H1 (cell line): Measurements from ENCODE around the gene THRB. TPM values are rescaled to one million over a fixed set of nuclear protein-coding genes. Genes with fewer than 3 reads are reported as not detected.

ENCODE experiments used
- CTCF ChIA-PET: fragments of 300-600 bp; sonication (Branson Sonifier 250); formaldehyde crosslinking; loops from one replicate; lab custom pipeline; 2021; ENCODE audit not compliant: partially characterized antibody; lab: Charles Lee
- POLR2A ChIA-PET: fragments of 300-600 bp; sonication (Branson Sonifier 250); formaldehyde crosslinking; loops from one replicate; lab custom pipeline; 2021; ENCODE audit warnings: inconsistent platforms; ENCODE audit not compliant: partially characterized antibody; lab: Charles Lee
- DNase-seq, 2 experiments: peaks; one replicate each; pipeline versions ENCODE4 v3.0.0 to v3.0.0-alpha.2; 2010 to 2022; ENCODE audit warnings: low spot score in 2 of 2, low read depth in 1 of 2, mixed read lengths in 1 of 2
- FAIRE-seq: peaks from 2 replicates; lab custom pipeline; 2011; peaks lifted over from hg19 to GRCh38; lab: Jason Lieb, UNC
- H2AFZ ChIP-seq: 2 replicates; pipeline ENCODE4 v1.8.1; 2012; ENCODE audit warnings: low read length, inconsistent platforms
- H2AK5ac ChIP-seq: 2 replicates; pipeline ENCODE4 v1.6.1; 2013; ENCODE audit warnings: low read depth, low read length
- H2BK120ac ChIP-seq: replicated peaks from 2 replicates; pipeline ENCODE3; 2013; ENCODE audit warnings: low read depth, low read length, inconsistent platforms
- H2BK12ac ChIP-seq: 2 replicates; pipeline ENCODE4 v1.6.1; 2013; ENCODE audit warnings: low read depth, low read length
- H2BK15ac ChIP-seq: 2 replicates; pipeline ENCODE4 v1.6.1; 2013; ENCODE audit warnings: low read length
- H2BK20ac ChIP-seq: 2 replicates; pipeline ENCODE4 v1.6.1; 2013; ENCODE audit warnings: low read length
- H2BK5ac ChIP-seq: 2 replicates; pipeline ENCODE4 v1.6.1; 2013; ENCODE audit warnings: low read depth, low read length
- H3K14ac ChIP-seq: 2 replicates; pipeline ENCODE4 v1.6.1; 2013; ENCODE audit warnings: inconsistent platforms; ENCODE audit not compliant: insufficient read length
- H3K18ac ChIP-seq: 2 replicates; pipeline ENCODE4 v1.6.1; 2013; ENCODE audit warnings: low read length; ENCODE audit errors: extremely low read depth
- H3K23ac ChIP-seq: 2 replicates; pipeline ENCODE4 v1.6.1; 2013; ENCODE audit warnings: inconsistent platforms; ENCODE audit not compliant: insufficient read length
- H3K23me2 ChIP-seq: 2 replicates; pipeline ENCODE4 v1.6.1; 2013; ENCODE audit warnings: low read depth, low read length
- H3K27ac ChIP-seq: 2 replicates; pipeline ENCODE4 v1.6.1; 2011; ENCODE audit warnings: low read depth, low read length, inconsistent platforms
- H3K27me3 ChIP-seq, 4 experiments: replicated peaks in 1 of 4; 1 replicate in 1 of 4; 2 replicates in 3 of 4; pipeline versions ENCODE4 v1.6.1 to v1.8.1; 2011 to 2013; ENCODE audit warnings: low read length in 3 of 4, mild to moderate bottlenecking in 3 of 4, inconsistent platforms in 2 of 4, mixed read lengths in 2 of 4, moderate library complexity in 1 of 4; ENCODE audit not compliant: control insufficient read depth in 3 of 4, insufficient read depth in 3 of 4; ENCODE audit errors: extremely low read depth in 1 of 4
- H3K36me3 ChIP-seq, 4 experiments: 2 replicates each; pipeline versions ENCODE4 v1.6.1 to v1.8.1; 2011 to 2013; ENCODE audit warnings: mild to moderate bottlenecking in 4 of 4, low read length in 3 of 4, moderate library complexity in 2 of 4, control low read depth in 1 of 4, inconsistent platforms in 1 of 4; ENCODE audit not compliant: insufficient read depth in 4 of 4, control insufficient read depth in 2 of 4
- H3K4ac ChIP-seq: replicated peaks from 2 replicates; pipeline ENCODE3; 2013; ENCODE audit warnings: low read length, low read depth, mixed read lengths, inconsistent platforms; ENCODE audit not compliant: insufficient read length
- H3K4me1 ChIP-seq, 4 experiments: replicated peaks in 1 of 4; 1 replicate in 1 of 4; 2 replicates in 3 of 4; pipeline versions ENCODE4 v1.6.1 to v1.8.1; 2011 to 2013; ENCODE audit warnings: low read length in 3 of 4, inconsistent platforms in 2 of 4, mixed read lengths in 1 of 4; ENCODE audit not compliant: insufficient read depth in 4 of 4, control insufficient read depth in 3 of 4
- H3K4me2 ChIP-seq, 2 experiments: 2 replicates each; pipeline versions ENCODE4 v1.6.1 to v1.8.1; 2011 to 2013; ENCODE audit warnings: low read depth in 2 of 2, low read length in 2 of 2, control low read depth in 1 of 2, inconsistent platforms in 1 of 2, mild to moderate bottlenecking in 1 of 2; ENCODE audit not compliant: insufficient read depth in 1 of 2
- H3K4me3 ChIP-seq, 4 experiments: fragments of 200-600, 300-600 bp in 1 of 4; sonication (generic), shearing (Covaris generic), sonication (Bioruptor Twin) in 1 of 4; 2 replicates each; pipeline versions ENCODE4 v1.5.1 to v1.8.1; 2011 to 2016; ENCODE audit warnings: low read length in 4 of 4, low read depth in 3 of 4, control low read depth in 2 of 4, inconsistent platforms in 2 of 4, mild to moderate bottlenecking in 2 of 4, mixed read lengths in 1 of 4, moderate library complexity in 1 of 4; ENCODE audit not compliant: insufficient read depth in 2 of 4; ENCODE audit errors: extremely low read depth in 1 of 4
- H3K56ac ChIP-seq: replicated peaks from 2 replicates; pipeline ENCODE3; 2013; ENCODE audit warnings: low read depth, mild to moderate bottlenecking, mixed read lengths, low read length, inconsistent platforms; ENCODE audit not compliant: insufficient read length
- H3K79me1 ChIP-seq: 2 replicates; pipeline ENCODE4 v1.6.1; 2013; ENCODE audit warnings: low read depth, low read length, control low read depth
- H3K79me2 ChIP-seq, 2 experiments: 2 replicates each; pipeline versions ENCODE4 v1.6.1 to v1.8.1; 2012 to 2013; ENCODE audit warnings: low read length in 2 of 2, mild to moderate bottlenecking in 2 of 2, inconsistent platforms in 1 of 2; ENCODE audit not compliant: insufficient read depth in 2 of 2, control insufficient read depth in 1 of 2
- H3K9ac ChIP-seq, 4 experiments: replicated peaks in 1 of 4; 1 replicate in 1 of 4; 2 replicates in 3 of 4; pipeline versions ENCODE4 v1.6.1 to v1.8.1; 2011 to 2013; ENCODE audit warnings: low read depth in 3 of 4, low read length in 3 of 4, control low read depth in 2 of 4, mild to moderate bottlenecking in 2 of 4, moderate library complexity in 2 of 4, inconsistent platforms in 1 of 4; ENCODE audit errors: extremely low read depth in 1 of 4
- H3K9me3 ChIP-seq, 2 experiments: 2 replicates each; pipeline versions ENCODE4 v1.6.1 to v1.8.1; 2012 to 2013; ENCODE audit warnings: mild to moderate bottlenecking in 2 of 2, moderate library complexity in 2 of 2, control low read depth in 1 of 2, inconsistent platforms in 1 of 2, low read depth in 1 of 2, low read length in 1 of 2, mixed read lengths in 1 of 2; ENCODE audit not compliant: insufficient read depth in 2 of 2
- H4K20me1 ChIP-seq, 2 experiments: replicated peaks in 1 of 2; 2 replicates each; pipeline versions ENCODE3 to v1.8.1; 2011 to 2013; ENCODE audit warnings: inconsistent platforms in 2 of 2, low read length in 2 of 2, mild to moderate bottlenecking in 1 of 2; ENCODE audit not compliant: insufficient read depth in 2 of 2, control insufficient read depth in 1 of 2
- H4K5ac ChIP-seq: 2 replicates; pipeline ENCODE4 v1.6.1; 2013; ENCODE audit warnings: low read length, low read depth, mixed read lengths, inconsistent platforms; ENCODE audit not compliant: insufficient read length
- H4K8ac ChIP-seq: 2 replicates; pipeline ENCODE4 v1.8.0; 2013; ENCODE audit warnings: mild to moderate bottlenecking, moderate library complexity, low read length, inconsistent platforms; ENCODE audit not compliant: insufficient read depth; ENCODE audit errors: extremely low read depth
- H4K91ac ChIP-seq: replicated peaks from 2 replicates; pipeline ENCODE3; 2013; ENCODE audit warnings: low read length, mixed read lengths, inconsistent platforms; ENCODE audit not compliant: insufficient read length
- PHF8 ChIP-seq: fragments of 200-600 bp; sonication (generic); conservative IDR thresholded peaks from 2 replicates; pipeline ENCODE4 v1.7.1; 2012; ENCODE audit warnings: low read depth, mild to moderate bottlenecking, inconsistent platforms, low read length, moderate library complexity
- polyA plus RNA-seq, 7 experiments: library from polyadenylated mRNA; depleted of rRNA in 3 of 7; stranded (reverse) in 5 of 7; unstranded in 2 of 7; fragments of >200 nt in 5 of 7; fragments of 200-250 nt in 2 of 7; gene quantifications; 1 replicate in 5 of 7; 2 replicates in 1 of 7; 4 replicates in 1 of 7; pipeline versions ENCODE4 v1.2.1 to v1.2.3, GENCODE V29; 2011 to 2013; ENCODE audit warnings: missing spikeins in 2 of 7, mixed read lengths in 2 of 7
- total RNA-seq: library from RNA; stranded (reverse); fragmentation: NEBNext Ultra II Directional; extraction: Animal tissue kit (Norgen Biotek cat#: 25700); gene quantifications from 2 replicates; pipeline ENCODE4 v1.2.1, GENCODE V29; 2021

THRB gene
- total and polyA plus RNA-seq, 2 of the 8 experiments (the other 6 are each of a cell fraction or from before 2014, with no cell fraction given), result 0.98 to 3.9 TPM

GRCh38 chr3:24195504-24196230 lies 299.0 kb downstream of the THRB start:
- Histone ChIP-seq H4K5ac (no peak overlapping the region), H3K27me3 (no peaks in the 10 kb centered on the region), H3K4me2 (no peak overlapping the region), H3K9ac (no peak overlapping the region), H2BK15ac (no peak overlapping the region), H3K79me1 (no peaks in the 10 kb centered on the region), H3K4me3 (no peak overlapping the region), H2BK5ac (no peak overlapping the region)
- CTCF ChIA-PET, result interaction anchor here (0.7 to 2.1 kb wide), 8 partner anchors 10 to 488 kb away, joined by 3 to 25 read pairs (median 4); no protein-coding TSS in a partner anchor
- no peak for TF ChIP-seq PHF8
- TF ChIP-seq, all 59 proteins: peak for 0
- DNase-seq (no peak), FAIRE-seq (no peak)
- H3K23me2 ChIP-seq, result no peaks in the 10 kb centered on the region
- no peak overlapping the region for H2AFZ ChIP-seq
- H4K91ac ChIP-seq, result no peak overlapping the region
- no peak overlapping the region for H2BK120ac ChIP-seq
- no peak overlapping the region for H2BK12ac ChIP-seq
- no peak overlapping the region for H2BK20ac ChIP-seq
- no peaks in the 10 kb centered on the region for H3K9me3 ChIP-seq
- no peak overlapping the region for H3K23ac ChIP-seq
- no peaks in the 10 kb centered on the region for H3K36me3 ChIP-seq
- H3K14ac ChIP-seq, result no peak overlapping the region
- no peak overlapping the region for H2AK5ac ChIP-seq
- no peaks in the 10 kb centered on the region for H3K79me2 ChIP-seq
- no peak overlapping the region for H3K56ac ChIP-seq
- H3K27ac ChIP-seq, result no peak overlapping the region
- no peak overlapping the region for H4K8ac ChIP-seq
- H3K4me1 ChIP-seq, result no peaks in the 10 kb centered on the region
- no peaks in the 10 kb centered on the region for H4K20me1 ChIP-seq
- POLR2A ChIA-PET, result no interaction called here
- no peak overlapping the region for H3K4ac ChIP-seq
- H3K18ac ChIP-seq, result no peak overlapping the region
